Suppressor macrophage treated with lipopolysaccharide for 1 hour (primary cell): ENCODE results near the gene GRM8.

Source experiments
- DNase-seq, 3 donors: peaks; one replicate each; pipeline ENCODE4 v3.0.0-alpha.2; 2020 to 2022

Gene GRM8

DNA sequence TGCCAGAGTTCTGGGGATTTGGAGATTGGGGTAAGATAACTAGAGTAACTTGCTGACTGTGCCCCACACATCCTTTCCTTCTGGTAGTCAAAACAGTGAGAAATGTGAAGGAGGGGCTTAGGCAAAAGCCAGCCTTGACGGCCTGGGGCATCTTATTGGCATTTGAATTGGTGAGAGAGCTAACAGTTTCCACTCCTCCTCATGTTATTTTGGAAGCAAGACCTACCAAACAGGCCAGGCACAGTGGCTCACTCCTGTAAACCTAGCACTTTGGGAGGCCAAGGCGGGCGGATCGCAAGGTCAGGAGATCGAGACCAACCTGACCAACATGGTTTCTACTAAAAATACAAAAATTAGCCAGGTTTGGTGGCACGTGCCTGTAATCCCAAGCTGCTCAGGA is 596.6 kb downstream of the GRM8 start:
- no peak for DNase-seq

DNA sequence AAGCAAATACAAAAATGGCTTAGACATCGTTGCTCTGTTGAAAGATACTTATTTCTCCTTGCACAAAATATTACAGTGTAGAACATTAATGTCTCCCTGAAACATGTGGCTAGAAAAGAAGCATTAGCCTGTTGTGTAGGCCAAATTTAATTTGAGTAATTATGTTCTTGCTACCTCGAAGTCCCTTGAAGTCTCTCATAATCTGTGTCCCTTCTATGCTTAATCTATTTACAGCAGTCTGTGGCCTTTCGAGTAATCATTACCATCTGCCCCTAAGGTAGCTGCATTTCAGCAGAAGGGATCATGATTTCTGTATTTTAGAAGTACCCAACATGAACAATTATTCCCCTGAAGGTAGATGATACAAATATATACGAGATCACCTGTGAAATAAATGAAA is 615.2 kb downstream of the GRM8 start:
- DNase-seq = no peak

DNA sequence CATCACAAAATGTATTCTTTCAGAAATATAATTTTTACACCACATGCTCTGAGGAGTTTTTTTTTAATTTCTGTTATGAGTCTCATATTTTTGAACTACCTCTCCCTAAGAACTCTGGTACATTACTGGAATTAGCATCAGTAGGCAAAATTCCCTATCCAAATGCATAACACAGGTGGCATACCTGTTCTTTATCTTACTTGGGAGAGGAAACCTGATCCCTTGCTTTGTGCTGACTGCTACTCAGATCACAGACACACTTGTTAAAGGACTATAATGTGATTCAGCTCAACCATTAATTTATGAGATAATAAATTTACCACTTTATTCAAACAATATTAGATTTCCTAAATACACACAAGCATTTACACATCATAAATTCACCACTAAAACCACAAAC is 617.2 kb downstream of the GRM8 start:
- no peak for DNase-seq

DNA sequence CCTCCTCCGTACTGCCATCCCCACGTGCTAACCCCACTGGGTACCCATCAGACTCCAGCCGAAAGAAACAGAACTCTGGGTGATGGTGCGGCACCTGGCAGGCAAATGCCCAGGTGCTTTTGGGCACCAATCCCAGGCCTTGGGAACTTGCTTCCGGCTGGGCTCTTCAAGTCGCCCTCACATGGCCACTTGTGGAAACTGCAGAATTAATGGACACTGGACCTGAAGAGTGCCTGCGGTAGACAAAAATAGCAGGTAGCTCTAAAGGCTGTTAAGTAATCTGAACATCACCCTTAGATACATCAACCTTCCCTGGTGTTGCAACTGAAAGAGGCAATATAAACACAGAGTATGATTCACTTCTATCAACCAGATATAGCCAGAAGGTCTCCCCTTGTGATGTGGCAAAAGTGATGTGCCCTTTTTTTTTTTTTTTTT is 644.4 kb downstream of the GRM8 start:
- peak; percentile 7 to 25 (median 16) for DNase-seq

DNA sequence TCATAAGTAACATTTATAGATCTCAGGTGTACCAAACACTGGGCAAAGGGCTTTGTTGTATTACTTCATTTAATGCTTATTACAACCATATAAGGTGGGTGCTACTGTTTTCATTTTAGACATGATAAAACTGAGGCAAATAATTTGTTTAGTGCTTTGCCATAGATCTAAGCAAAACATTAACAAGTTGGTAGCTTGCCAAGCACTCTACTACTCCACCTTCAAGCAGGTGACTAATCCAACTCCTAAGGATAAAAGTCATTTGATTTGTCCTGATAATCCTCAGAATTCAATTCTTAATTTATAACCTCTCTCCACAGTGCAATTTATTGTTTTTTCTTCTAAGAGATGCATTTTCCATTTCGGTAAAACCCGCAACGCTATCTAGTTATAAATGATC is 646.4 kb downstream of the GRM8 start:
- DNase-seq = no peak

DNA sequence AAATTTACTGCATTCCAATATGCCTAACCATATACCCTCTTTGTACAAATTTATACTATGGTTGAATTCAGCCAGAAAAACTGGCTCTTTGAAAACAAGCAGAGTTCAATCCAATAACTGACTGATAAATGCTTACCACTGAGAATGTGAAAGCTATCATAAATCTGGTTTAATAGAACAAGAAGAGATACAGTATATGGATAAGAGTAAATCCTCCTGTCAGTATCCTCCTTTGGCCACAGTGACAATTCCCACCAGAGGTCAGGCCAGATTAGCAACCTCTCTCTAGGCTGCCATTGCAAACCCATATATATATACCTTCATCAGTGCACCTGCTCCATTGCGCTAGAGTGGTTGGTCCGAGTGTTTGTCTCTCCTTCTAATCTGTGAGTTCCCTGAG is 647.2 kb downstream of the GRM8 start:
- DNase-seq = no peak

DNA sequence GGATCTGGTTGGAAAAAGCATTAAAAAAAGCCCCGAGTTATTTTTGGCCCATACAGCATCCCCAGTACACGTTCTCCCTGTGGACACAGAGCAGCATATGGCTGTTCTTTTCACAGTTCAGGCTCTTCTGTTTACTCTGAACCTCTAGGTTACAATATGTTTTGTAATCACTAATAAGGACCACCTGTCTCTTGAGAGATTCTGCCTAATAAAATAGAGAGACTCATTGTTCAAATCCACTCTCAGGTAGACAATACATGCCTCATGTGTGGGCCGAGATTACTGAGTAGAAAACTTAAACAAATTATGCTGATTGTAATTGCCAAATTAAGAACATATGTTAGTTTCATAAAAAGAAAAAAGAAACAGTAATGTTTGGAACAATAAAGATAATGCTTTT is 647.7 kb downstream of the GRM8 start:
- no peak for DNase-seq

DNA sequence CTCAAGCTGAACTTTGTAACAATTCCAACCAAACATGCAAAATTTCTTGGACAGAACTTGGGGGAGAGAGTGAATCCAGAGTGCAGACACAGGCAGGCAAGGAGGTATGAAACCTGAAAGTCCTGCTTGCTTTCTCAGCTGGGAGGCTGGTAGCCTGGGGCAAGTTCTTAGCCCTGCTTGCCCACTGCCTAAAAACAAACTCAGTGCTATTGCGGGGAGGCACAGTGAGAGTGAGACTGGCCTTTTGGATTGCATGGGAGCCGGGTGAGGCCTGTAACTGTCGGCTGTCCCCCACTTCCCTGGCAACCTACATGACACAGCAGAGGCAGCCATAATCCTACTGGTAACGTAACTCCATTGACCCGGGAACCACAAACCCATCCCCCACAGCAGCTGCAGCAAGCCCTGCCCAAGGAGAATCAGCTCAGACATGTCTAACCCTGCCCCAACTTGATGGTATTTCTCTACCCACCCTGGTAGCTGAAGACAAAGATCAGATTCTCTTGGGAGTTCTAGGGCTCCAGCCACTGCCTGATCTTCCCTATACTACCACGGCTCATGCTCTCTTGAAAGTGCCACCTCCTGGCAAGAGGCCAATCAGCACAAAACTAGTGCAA is 663.6 kb downstream of the GRM8 start:
- DNase-seq = no peak

DNA sequence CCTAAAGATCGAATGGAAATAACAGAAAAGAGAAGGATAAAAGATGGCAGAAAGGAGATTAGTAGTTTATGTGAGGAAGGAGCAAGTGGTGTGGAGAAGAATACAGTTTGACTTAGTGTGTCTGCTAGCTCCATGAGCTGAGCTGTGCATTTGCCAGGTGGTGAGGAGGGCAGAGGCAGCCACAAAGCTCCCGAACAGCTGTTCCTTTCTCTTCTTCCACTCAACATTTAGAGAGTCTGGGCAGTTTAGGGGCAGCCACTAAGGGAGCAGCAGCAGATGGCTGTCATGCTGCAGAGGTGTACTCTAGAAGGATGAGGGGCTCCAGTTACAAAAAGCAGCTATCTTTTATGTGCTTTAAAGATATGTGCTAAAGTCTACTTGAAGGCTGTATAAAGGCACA is 674.4 kb downstream of the GRM8 start:
- no peak for DNase-seq

DNA sequence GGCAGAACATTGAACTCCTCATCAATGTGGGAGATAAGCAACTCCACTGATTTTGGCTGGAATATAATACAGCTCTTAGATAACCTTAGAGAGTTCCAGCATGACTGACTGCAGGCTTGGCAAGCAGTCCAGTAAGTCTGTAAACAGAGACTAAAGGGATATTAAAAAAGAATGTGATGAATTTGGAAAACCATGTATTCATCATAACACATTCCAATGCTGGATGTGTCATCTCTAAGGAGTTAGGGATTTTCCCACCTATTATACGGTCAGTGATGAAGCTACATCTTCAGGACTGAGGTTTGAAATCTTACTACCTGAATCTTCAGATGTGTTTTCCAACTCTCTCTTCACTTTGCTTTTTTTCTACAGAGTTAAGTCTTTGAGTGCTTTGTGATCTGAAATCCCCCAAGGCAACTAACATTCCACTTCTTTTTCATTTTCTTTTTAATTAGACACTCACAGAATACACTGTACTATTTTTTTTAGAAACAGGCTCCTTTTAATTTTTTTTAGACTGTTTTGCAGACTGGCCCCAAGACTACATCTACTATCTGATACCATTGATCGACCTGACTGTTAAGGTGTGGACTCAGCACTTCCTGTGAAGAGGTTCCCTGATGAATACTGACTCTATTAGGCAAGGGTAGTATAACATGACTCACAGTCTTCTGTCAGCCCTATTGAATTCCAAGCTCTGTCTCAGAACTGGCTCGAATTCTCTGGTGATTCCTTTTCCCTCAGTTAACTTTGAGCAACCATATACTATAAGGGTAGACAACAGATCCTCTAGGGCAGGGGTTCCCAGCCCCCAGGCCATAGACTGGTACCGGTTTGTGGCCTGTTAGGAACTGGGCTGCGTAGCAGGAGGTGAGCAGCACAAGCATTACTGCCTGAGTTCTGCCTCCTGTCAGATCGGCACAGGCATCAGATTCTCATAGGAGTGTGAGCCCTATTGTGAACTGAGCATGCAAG is 678.2 kb downstream of the GRM8 start:
- no peak for DNase-seq

DNA sequence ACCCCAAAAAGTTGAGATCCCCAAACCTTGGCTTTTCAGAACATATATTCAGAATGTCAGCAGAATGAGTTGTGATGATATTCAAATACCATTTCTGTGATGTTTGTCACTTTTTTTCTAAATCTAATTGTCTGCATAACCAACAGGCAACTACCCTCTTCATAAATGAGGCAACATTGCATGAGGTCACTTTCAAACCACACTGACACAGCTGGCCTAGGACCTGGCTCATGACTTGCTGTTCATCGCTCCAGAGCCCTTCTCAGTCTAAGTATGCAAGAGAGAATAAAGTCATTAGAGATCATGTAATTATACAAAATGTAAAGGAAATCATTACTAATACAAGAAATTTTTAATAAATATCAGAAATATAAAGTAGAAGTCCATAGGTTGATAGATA is 681.9 kb downstream of the GRM8 start:
- no peak for DNase-seq

DNA sequence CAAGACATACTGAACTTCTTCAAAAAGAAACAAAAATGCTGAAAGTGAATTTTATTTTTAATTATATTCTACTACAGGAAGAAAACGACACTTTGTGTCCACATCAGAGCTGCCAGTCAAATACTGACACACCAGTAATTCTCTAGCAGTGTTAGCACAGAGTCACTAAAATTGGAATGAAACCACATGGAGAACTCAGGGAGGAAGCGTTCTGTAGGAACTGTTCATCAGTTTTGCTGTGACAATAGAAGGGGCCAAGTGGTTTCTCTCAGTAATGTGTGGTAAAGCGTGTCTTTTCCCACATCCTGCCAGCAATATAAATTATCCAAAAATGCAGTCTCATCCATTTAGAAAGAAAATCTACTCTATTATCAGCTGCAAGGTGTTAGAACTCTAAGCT is 683.3 kb downstream of the GRM8 start:
- DNase-seq = no peak

DNA sequence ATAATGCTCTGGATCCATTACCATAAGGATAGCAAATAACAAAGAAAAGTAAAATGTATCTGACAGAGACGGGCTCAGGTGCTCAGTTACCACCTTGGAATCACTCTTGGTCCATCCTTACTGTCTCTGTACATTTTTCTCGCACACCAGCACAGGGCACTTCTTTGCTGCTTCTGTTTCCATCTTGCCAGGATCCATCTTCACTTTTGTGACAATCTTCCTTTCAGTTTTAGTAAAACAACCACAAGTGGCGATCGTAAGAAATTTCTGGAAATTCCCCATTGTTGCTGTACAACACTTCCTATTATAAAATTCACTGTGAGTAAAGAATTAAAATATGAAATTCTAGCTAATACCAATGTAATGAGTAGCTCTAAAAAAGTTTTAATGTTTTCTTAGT is 695.5 kb downstream of the GRM8 start:
- no peak for DNase-seq

DNA sequence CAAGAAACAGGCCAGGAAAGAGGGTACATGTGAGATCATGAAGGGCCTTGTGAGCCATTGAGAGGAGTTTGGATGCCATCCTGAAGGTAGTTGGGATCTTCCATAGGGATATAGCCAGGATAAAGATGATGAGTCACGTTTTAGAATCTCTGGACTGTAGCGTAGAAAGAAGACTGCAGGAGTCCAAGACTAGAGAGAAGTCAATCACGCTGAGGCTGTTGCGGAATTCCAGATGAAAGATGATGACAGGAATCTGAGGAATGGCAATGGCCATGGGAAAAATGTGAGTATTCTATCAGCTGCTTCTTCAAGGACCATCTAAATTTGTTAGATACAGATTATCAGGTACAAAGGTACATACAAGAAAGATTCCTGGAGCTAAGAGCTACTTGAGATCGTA is 711.3 kb downstream of the GRM8 start:
- no peak for DNase-seq

DNA sequence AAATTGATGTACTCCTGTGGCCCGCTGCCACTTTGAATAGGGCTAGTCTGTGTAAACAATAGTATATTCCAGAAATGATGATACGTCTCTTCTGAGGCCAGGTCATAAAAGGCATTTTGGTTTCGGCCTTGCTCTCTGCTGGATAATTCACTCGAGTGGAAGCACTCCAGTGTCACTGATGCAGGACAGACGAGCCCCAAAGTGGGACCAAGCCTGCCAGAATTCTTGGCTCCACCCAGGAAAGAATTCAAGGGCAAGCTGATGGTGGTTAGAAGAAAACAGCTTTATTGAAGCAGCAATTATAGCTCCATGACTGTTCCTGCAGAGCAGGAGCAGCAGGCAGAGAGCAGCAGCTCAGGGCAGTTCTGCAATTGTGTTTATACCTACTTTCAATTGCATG is 717.6 kb downstream of the GRM8 start:
- no peak for DNase-seq

DNA sequence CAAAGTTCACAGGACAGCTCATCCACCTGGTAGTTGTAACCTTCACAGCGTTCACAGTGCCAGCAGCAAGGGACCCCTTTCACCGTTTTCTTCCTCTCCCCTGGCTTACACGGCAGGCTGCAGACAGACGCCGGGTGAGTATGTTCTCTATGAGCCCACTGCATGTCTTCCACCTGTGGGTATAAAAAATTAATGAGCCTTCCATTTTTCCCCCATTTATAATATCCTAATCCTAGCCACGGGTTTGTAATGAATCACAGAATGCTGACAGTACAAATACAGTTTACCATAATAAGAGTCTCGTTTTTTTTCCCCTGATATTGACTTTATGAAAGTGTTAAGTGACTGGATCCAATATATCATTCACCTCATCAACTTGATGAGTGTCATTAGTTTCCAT is 719.0 kb downstream of the GRM8 start:
- no peak for DNase-seq

DNA sequence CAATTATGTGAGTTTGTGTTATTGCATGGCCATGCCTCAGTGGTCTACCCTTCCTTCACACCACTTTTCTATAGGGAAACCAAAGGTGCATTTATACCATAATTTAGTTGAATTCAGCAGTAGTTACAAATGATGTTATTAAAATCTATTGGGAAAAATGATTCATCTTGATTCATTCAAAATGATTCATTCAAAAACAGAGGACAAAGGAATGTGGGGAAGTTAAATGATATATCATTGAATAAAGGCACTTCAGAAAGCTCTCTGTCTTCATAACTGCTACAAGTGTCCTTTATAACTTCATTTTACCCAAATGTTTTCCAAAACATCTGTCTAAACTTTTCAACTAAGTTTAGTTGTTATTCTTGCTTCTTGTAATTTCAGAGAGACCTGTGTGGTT is 722.9 kb downstream of the GRM8 start:
- DNase-seq = no peak

DNA sequence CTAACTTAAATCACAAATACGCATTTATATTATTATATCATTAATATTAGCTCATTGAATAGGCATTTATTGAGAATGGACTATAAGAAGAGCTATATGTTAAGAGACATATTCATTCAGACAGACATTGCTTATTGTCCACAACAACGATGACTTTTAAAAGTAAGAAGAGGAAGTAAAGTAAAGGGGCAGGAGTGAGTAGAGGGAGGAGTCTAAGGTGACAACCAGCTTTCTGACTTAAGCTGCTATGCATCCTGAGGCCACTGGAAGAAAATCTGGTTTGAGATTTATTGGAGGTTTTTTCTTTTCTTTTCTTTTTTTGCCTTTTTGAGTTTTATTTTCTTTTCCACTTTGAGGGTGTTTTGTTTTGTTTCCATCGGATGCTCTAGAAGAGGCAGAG is 723.5 kb downstream of the GRM8 start:
- DNase-seq = no peak

DNA sequence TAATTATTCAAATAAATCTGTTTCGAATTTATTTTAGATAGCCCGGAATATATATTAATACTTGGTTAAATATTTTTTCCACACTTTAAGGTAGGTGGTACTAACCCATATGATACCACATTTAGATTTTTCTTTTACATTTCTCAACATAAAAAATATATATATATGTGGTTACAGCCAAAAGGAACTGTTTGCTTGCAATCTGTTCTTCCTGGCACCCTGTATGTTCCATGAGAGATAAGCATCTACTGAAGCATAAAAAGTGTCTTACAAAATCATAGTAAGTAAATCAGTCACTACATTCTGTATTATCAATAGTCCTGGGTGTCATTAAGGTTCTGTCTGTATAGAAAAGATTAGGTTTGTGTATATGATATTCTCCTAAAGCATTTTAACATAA is 726.8 kb downstream of the GRM8 start:
- DNase-seq = no peak

DNA sequence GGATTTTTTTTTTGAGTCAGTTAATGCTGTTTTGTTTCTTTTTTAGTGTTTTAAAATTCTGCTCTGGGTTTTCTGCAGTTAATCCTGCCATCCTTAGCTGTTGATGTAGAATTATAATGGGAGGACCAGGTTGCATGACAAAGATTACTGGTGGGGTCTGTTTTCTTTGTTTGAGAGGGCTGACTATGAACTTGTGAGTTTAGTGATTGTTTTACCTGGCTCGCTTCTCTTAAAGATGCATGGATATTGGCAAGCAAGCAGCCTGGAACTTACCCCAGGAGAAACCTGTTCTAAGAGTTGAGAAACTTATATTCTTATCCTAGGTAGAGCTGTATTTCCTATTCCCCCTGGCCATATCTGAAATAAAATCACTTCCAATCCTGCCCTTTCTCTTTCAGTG is 727.8 kb downstream of the GRM8 start:
- DNase-seq = no peak

DNA sequence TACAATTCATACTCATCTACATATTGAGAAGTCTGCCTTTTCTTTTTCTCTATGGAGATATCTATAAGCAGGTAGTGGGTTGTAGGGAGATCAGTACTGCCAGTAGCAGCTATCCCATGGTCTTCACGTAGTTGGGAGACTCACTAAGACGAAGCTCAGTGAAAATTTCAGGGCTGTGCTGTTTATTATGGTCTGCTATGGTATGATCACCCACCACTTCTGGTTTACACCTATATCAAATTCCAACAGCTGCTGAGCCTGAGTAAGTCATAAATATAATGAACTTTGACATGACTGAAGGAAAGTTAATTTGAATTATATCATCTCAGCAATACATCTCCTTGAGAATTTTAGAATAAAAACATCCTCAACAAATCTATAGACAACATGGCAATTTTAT is 741.7 kb downstream of the GRM8 start:
- DNase-seq = no peak

DNA sequence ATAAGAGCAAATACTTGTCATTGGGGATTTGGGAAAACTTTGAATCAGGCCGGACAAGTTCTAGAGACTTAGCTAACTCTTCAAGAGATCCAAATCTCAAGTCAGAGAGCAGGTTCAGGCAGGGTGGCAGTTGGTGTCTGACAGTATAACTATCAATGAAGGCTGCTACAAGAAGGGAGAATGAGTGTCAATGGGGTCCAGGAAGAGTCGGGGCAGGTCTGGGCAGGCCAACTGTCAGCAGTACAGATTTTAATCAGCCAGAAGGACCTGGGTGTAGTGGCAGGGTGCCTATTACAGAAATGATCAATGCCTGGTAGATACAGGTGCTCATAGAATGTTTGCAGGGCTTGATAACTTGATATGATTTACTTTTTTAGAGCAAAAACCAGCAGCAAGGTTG is 751.1 kb downstream of the GRM8 start:
- DNase-seq = no peak

DNA sequence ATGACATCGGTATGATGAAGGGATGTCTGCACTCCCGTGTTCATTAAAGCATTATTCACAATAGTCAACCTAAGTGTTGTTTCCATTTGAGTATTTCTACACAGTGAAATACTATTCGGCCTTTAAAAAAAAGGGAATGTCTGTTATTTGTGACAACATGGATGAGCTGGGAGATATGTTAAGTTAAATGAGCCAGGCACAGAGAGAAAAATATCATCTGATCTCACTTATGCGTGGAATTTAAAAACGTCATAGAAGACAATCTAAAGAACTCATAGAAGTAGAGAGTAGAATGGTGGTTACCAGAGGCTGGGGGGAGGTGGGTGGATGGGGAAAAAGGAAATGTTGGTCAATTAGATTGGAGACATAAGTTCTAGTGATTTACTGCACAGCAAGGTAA is 753.3 kb downstream of the GRM8 start:
- no peak for DNase-seq

DNA sequence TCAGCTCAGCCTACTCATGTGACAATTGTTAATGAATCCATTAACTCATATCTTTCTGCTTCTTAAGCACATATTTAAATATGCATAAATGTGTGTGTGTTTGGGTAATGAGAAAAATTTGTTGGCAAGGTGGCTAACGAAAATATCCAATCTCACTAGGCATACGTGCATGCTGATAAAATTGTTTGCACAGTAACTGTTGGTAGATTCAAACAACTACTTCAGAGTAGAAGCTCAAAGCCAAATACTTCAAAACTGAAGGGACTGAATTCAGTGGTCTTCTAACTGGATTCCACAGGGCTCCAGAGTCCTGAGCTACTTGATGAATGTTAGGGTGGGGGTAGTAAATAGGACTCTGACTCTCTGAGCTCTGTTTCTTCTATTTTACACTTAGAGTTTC is 757.0 kb downstream of the GRM8 start:
- no peak for DNase-seq

DNA sequence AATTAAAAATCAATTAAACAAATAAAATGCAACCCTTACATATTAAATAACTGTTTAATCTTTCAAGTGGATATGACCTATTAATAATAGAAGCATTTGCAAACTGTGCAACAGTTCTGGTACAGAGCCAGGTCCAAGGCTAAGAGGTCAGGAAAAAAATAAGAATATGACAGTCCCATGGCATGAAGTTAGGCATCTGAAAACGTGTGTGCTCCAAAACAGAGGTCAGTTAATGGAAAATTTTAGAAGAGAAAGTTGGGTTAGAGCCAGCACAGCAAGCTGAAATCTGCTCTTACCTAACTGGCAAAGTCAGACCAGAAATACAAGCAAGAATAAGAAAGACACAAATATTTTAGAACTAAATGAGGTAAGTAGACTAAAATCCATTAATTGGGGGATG is 757.7 kb downstream of the GRM8 start:
- no peak for DNase-seq
